SU-DHL-6 (cell line): ENCODE results near the gene TREML1.
"Not testable (repeated sequence)": the region's sequence is repeated elsewhere in the genome, so short reads cannot be mapped to it uniquely, and the experiment has no call there.

Experiments used
- H2AFZ ChIP-seq: fragments of 200-600 bp; sonication (generic); 2 replicates; pipeline ENCODE4 v1.6.1; 2014; ENCODE audit warnings: low read depth, mild to moderate bottlenecking, moderate library complexity, mixed read lengths, antibody characterized with exemption, low read length; ENCODE audit not compliant: severe bottlenecking
- H3F3A ChIP-seq: fragments of 200-600 bp; shearing (Covaris generic); 2 replicates; pipeline ENCODE4 v1.6.0; 2016; ENCODE audit warnings: antibody characterized with exemption, mild to moderate bottlenecking; ENCODE audit not compliant: insufficient read depth
- H3K27ac ChIP-seq: fragments of 200-600 bp; sonication (generic); 2 replicates; pipeline ENCODE4 v1.5.1; 2016; ENCODE audit warnings: low read depth, mild to moderate bottlenecking, low read length, moderate library complexity, mixed read lengths
- H3K27me3 ChIP-seq: fragments of 200-600 bp; sonication (generic), shearing (Covaris generic); 2 replicates; pipeline ENCODE4 v1.6.0; 2014; ENCODE audit warnings: mild to moderate bottlenecking, low read length
- H3K36me3 ChIP-seq: fragments of 200-600 bp; sonication (generic); 2 replicates; pipeline ENCODE4 v1.6.1; 2014; ENCODE audit warnings: mild to moderate bottlenecking, low read length, mixed read lengths
- H3K4me2 ChIP-seq: fragments of 300-600, 200-600 bp; shearing (Covaris generic), sonication (generic); 2 replicates; pipeline ENCODE4 v1.6.0; 2014; ENCODE audit warnings: low read length, low read depth, mild to moderate bottlenecking; ENCODE audit not compliant: poor library complexity, severe bottlenecking
- H3K4me3 ChIP-seq: fragments of 200-600 bp; sonication (generic); 2 replicates; pipeline ENCODE4 v1.5.1; 2014; ENCODE audit warnings: antibody characterized with exemption, low read length, mild to moderate bottlenecking, mixed read lengths; ENCODE audit not compliant: insufficient read depth, poor library complexity, severe bottlenecking
- H3K79me2 ChIP-seq: fragments of 200-600 bp; sonication (generic); 2 replicates; pipeline ENCODE4 v1.6.1; 2014; ENCODE audit warnings: mild to moderate bottlenecking, low read length, moderate library complexity; ENCODE audit not compliant: insufficient read depth
- H3K9ac ChIP-seq: fragments of 200-600 bp; sonication (generic); 2 replicates; pipeline ENCODE4 v1.7.0; 2014; ENCODE audit warnings: mild to moderate bottlenecking, low read length
- H3K9me2 ChIP-seq: fragments of 200-600 bp; sonication (generic); replicated peaks from 2 replicates; pipeline ENCODE4 v1.6.1; 2014; ENCODE audit warnings: low read length; ENCODE audit not compliant: insufficient read depth
- H3K9me3 ChIP-seq: fragments of 200-600 bp; sonication (generic); 2 replicates; pipeline ENCODE4 v1.6.1; 2014; ENCODE audit warnings: low read length, mixed read lengths; ENCODE audit not compliant: insufficient read depth
- H4K20me1 ChIP-seq: fragments of 200-600 bp; sonication (generic); 2 replicates; pipeline ENCODE4 v1.6.1; 2014; ENCODE audit warnings: low read depth, mild to moderate bottlenecking, antibody characterized with exemption, low read length, moderate library complexity, mixed read lengths
- EZH2phosphoT487 ChIP-seq: fragments of 200-600 bp; sonication (generic), shearing (Covaris generic); conservative IDR thresholded peaks from 2 replicates; pipeline ENCODE4 v1.6.1; 2018; ENCODE audit warnings: mild to moderate bottlenecking, antibody characterized with exemption, low read length, moderate library complexity, mixed read lengths
- TF ChIP-seq, protein P1 (sequence below): fragments of 200-600 bp; sonication (generic); IDR thresholded peaks from one replicate; pipeline ENCODE4 v1.5.1; 2017; ENCODE audit warnings: antibody characterized with exemption, mild to moderate bottlenecking, low read length, moderate library complexity; ENCODE audit not compliant: insufficient read depth, poor library complexity, severe bottlenecking

The TREML1 gene

DNA sequence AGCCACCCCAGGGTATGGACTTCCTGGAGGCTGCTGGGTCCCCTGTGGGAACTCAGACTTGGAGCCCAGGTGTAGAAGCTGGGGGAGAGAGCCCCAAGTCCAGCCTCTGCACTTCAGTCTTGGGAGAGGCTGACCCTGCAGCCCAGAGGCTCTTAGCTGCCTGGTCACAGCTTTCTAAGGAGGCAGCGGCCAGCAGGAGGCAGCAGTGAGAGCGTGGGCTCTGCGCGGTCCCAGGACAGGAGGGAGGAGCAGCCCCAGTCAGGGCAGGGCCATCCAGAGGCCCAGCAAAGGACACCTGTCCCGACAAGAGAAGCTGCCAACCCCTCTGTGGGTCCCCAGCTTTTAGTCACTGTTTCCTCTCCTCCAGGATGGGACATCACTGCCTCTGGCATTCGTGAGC is 37.4 kb upstream of the TREML1 start:
- TF ChIP-seq EZH2phosphoT487 = no peak
- TF ChIP-seq, protein P1, sequence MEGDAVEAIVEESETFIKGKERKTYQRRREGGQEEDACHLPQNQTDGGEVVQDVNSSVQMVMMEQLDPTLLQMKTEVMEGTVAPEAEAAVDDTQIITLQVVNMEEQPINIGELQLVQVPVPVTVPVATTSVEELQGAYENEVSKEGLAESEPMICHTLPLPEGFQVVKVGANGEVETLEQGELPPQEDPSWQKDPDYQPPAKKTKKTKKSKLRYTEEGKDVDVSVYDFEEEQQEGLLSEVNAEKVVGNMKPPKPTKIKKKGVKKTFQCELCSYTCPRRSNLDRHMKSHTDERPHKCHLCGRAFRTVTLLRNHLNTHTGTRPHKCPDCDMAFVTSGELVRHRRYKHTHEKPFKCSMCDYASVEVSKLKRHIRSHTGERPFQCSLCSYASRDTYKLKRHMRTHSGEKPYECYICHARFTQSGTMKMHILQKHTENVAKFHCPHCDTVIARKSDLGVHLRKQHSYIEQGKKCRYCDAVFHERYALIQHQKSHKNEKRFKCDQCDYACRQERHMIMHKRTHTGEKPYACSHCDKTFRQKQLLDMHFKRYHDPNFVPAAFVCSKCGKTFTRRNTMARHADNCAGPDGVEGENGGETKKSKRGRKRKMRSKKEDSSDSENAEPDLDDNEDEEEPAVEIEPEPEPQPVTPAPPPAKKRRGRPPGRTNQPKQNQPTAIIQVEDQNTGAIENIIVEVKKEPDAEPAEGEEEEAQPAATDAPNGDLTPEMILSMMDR = peak; percentile 60
- Histone ChIP-seq H3K4me3 (no peak overlapping the region), H2AFZ (no peak overlapping the region), H3F3A (no peaks in the 10 kb centered on the region), H3K4me2 (no peak overlapping the region), H4K20me1 (no peaks in the 10 kb centered on the region), H3K9me2 (no peaks in the 10 kb centered on the region), H3K9ac (no peak overlapping the region), H3K36me3 (no peaks in the 10 kb centered on the region), H3K79me2 (no peaks in the 10 kb centered on the region), H3K9me3 (peaks cover 13% of the 10 kb centered on the region; the same call in 1 of the 2 replicates), H3K27me3 (peaks cover 4% of the 10 kb centered on the region; the same call in 1 of the 2 replicates), H3K27ac (no peak overlapping the region)

DNA sequence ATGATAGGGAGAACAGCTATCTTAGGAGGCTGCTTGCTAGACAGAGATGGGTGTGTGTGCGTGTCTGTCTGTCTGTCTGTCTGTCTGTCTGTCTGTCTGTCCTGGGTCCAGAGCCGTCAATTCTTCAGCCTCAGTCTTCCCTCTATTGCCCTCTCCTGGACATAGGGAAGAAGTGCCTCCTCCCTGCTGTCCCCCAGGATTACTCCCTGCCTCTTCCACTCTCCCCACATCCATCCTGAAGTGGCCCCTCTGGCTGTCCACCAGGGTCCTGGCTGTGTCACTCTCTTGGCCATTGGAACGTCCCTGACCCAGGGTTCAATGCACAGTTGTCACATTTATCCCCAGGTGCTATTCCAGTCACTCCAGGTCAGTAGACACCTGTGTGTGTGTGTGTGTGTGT is 36.6 kb upstream of the TREML1 start:
- H3K36me3 ChIP-seq = no peaks in the 10 kb centered on the region
- no peak for TF ChIP-seq EZH2phosphoT487
- TF ChIP-seq, protein P1 = peak; percentile 12
- H3K9me3 ChIP-seq = peaks cover 13% of the 10 kb centered on the region; the same call in 1 of the 2 replicates
- no peaks in the 10 kb centered on the region for H4K20me1 ChIP-seq
- H3K9me2 ChIP-seq = no peaks in the 10 kb centered on the region
- no peak overlapping the region for H3K27ac ChIP-seq
- H3K4me2 ChIP-seq = no peak overlapping the region
- H3K79me2 ChIP-seq = no peaks in the 10 kb centered on the region
- H3K9ac ChIP-seq = no peak overlapping the region
- H3K4me3 ChIP-seq = no peak overlapping the region
- H3K27me3 ChIP-seq = no peaks in the 10 kb centered on the region
- H2AFZ ChIP-seq = no peak overlapping the region
- H3F3A ChIP-seq = no peaks in the 10 kb centered on the region

DNA sequence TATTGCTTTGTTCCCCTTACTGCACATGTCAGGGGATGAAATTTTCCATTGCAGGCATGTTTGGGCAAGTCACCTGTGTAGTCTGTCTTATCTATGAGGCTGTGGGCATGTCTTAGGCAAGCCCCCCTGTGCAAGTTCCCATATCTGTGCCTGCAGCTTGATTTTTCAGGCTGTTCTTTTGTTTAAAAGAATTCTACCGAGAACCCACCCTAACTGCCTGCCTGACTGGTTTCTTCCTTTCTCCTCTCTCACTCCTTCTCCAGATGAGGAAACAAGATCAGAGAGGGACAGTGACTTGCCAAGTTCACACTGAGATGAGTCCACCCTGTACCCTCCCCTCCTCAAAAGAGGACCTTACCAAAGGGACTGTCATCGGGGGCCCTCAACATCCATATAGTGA is 35.8 kb upstream of the TREML1 start:
- no peaks in the 10 kb centered on the region for H3K27me3 ChIP-seq
- H3K79me2 ChIP-seq = no peaks in the 10 kb centered on the region
- no peaks in the 10 kb centered on the region for H3K9me2 ChIP-seq
- no peak for TF ChIP-seq EZH2phosphoT487
- TF ChIP-seq, protein P1 = no peak
- H3K36me3 ChIP-seq = no peaks in the 10 kb centered on the region
- H4K20me1 ChIP-seq = no peaks in the 10 kb centered on the region
- H3K27ac ChIP-seq = no peak overlapping the region
- H3F3A ChIP-seq = no peaks in the 10 kb centered on the region
- H2AFZ ChIP-seq = no peak overlapping the region
- no peak overlapping the region for H3K4me2 ChIP-seq
- no peak overlapping the region for H3K4me3 ChIP-seq
- no peak overlapping the region for H3K9ac ChIP-seq
- H3K9me3 ChIP-seq = peaks cover 13% of the 10 kb centered on the region; the same call in 1 of the 2 replicates

DNA sequence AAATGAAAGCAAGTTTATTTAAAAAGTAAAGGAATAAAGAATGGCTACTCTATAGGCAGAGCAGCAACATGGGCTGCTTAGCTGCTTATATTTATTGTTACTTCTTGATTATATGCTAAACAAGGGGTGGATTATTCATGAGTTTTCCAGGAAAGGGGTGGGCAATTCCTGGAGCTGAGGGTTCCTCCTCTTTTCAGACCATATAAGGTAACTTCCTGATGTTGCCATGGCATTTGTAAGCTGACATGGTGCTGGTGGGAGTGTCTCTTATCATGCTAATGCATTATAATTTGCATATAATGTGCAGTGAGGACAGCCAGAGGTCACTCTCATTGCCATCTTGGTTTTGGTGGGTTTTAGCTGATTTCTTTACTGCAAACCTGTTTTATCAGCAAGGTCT is 34.9 kb upstream of the TREML1 start:
- H3K4me3 ChIP-seq, H3K36me3 ChIP-seq, H3F3A ChIP-seq, H3K79me2 ChIP-seq, H4K20me1 ChIP-seq, H3K27me3 ChIP-seq, H3K4me2 ChIP-seq, H3K27ac ChIP-seq, H2AFZ ChIP-seq, H3K9me2 ChIP-seq, H3K9ac ChIP-seq: not testable (repeated sequence)
- H3K9me3 ChIP-seq = peaks cover 13% of the 10 kb centered on the region; the same call in 1 of the 2 replicates
